Muscle of leg (tissue), 11 donors: ENCODE data around the gene JAG2. TPM values are rescaled to one million over a fixed set of nuclear protein-coding genes. Genes with fewer than 3 reads are reported as not detected.

ENCODE experiments used
- DNase-seq: peaks from one replicate; pipeline ENCODE4 v3.0.0; 2013
- H3K27ac ChIP-seq: one replicate; pipeline ENCODE4 v1.5.1; 2013; ENCODE audit warnings: mild to moderate bottlenecking, low read length, control low read depth
- H3K27me3 ChIP-seq: one replicate; pipeline ENCODE4 v1.6.1; 2013; ENCODE audit warnings: low read length; ENCODE audit not compliant: control insufficient read depth, insufficient read depth
- H3K36me3 ChIP-seq: one replicate; pipeline ENCODE4 v1.6.1; 2013; ENCODE audit warnings: low read length; ENCODE audit not compliant: control insufficient read depth, insufficient read depth
- H3K4me1 ChIP-seq: one replicate; pipeline ENCODE4 v1.6.1; 2013; ENCODE audit warnings: low read length; ENCODE audit not compliant: control insufficient read depth, insufficient read depth
- H3K4me3 ChIP-seq: one replicate; pipeline ENCODE4 v1.5.1; 2013; ENCODE audit warnings: low read length, control low read depth
- H3K9me3 ChIP-seq: replicated peaks from 2 replicates; pipeline ENCODE4 v1.6.1; 2013; ENCODE audit warnings: low read depth, low read length; ENCODE audit not compliant: control insufficient read depth
- WGBS: methylation state at CpG from one replicate; pipeline ENCODE4 v1.1.5; 2013; ENCODE audit warnings: missing lambda C conversion rate; ENCODE audit not compliant: insufficient coverage; 5-methylcytosine and 5-hydroxymethylcytosine counted together
- polyA plus RNA-seq, 8 donors: library from polyadenylated mRNA; unstranded; fragments of 120-200 nt; gene quantifications; one replicate each; pipeline versions ENCODE4 v1.2.1 to v1.2.3, GENCODE V29; 2013; ENCODE audit warnings: inconsistent platforms in 1 of 8, low replicate concordance in 1 of 8; ENCODE audit not compliant: insufficient read length in 8 of 8, insufficient read depth in 1 of 8
- total RNA-seq: library from RNA; stranded (reverse); fragments of 120-200 nt; gene quantifications from one replicate; pipeline ENCODE4 v1.2.4, GENCODE V29; 2013

JAG2 gene
- total and polyA plus RNA-seq, 9 donors = 23.8 to 53.7 (median 44.4) TPM

DNA sequence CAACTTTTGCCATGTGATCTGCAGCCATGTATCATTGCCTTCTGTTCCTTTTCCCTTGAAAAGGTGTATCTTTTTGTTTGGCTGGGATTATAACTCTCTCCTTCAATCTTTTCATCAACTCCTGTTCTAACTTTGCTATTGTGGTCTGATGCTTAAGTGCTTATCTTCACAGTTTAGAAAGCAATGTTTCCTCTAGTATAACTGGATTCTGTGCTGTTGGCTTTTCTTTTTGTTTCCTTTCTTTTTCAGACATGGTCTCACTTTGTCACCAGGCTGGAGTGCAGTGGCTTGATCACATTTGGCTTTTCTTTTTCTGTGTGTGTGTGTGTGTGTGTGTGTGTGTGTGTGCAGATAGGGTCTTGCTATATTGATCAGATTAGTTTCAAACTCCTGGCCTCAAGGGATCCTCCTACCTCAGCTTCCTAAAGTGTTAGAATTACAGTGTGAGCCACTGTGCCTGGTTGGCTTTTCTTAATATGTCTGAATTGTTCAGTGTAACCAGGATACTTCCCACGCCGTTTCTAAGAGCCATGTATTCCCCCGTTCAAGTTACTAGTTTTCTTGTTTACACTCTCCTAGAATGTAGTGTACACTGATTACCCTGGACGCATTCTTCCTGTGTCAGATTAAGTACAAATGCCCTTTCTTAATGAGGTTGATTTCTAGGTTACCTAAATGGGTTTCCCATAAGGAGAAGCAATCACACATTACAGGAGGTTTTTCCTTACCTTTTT, 35.5 kb downstream of the JAG2 start:
- H3K4me1 ChIP-seq = no peaks in the 10 kb centered on the region
- H3K9me3 ChIP-seq = no peaks in the 10 kb centered on the region
- no peak overlapping the region for H3K27ac ChIP-seq
- no peak for DNase-seq
- peaks cover 5% of the 10 kb centered on the region for H3K27me3 ChIP-seq
- WGBS = no CpG with 5 or more reads among the region's 4 CpGs
- no peak overlapping the region for H3K4me3 ChIP-seq
- H3K36me3 ChIP-seq = no peaks in the 10 kb centered on the region

DNA sequence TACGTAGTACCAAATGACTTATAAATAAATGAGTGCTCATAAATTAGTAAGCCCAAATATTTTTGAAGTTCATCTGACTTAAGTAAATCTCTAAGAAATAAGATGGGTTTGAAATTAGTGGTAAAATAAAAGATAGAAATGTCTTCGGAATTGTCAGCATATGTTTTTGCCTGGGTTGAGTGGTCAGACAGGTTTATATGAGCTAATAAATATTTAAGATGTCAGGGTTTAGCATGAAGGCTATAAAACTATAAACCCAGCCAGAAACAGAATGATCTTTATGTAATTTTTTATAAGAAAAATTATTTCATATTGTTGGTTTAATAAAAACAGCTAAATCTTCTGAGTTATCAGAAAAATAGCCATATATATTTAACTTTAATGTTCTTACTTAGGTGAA, 37.3 kb downstream of the JAG2 start:
- no peaks in the 10 kb centered on the region for H3K36me3 ChIP-seq
- H3K27ac ChIP-seq = no peak overlapping the region
- H3K9me3 ChIP-seq = no peaks in the 10 kb centered on the region
- peaks cover 11% of the 10 kb centered on the region for H3K27me3 ChIP-seq
- H3K4me3 ChIP-seq = no peak overlapping the region
- no peak for DNase-seq
- WGBS = no CpG with 5 or more reads among the region's 2 CpGs
- peaks cover 3% of the 10 kb centered on the region for H3K4me1 ChIP-seq

DNA sequence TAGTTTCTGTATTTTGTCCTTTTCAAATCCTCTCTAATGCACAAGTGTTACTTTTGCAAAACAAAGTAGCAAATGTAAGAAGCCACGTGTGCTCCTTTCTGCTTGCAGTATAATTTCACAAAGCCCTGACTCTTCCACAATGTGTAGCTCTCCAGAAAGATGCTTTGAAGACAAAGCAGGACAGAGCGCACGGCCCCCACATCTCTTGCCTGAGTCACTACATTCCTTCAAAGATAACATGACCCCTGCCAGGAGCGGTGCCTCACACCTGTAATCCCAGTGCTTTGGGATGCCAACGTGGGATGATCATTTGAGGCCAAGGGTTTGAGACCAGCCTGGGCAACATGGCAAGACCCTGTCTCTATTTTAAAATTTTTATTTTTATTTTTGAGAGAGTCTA, 40.5 kb downstream of the JAG2 start:
- Histone ChIP-seq H3K9me3 (no peaks in the 10 kb centered on the region), H3K27ac (no peak overlapping the region), H3K4me1 (peaks cover 10% of the 10 kb centered on the region), H3K27me3 (peaks cover 9% of the 10 kb centered on the region), H3K36me3 (no peaks in the 10 kb centered on the region), H3K4me3 (no peak overlapping the region)
- DNase-seq = no peak
- WGBS = 18% methylated on average over 1 of the region's 5 CpGs

DNA sequence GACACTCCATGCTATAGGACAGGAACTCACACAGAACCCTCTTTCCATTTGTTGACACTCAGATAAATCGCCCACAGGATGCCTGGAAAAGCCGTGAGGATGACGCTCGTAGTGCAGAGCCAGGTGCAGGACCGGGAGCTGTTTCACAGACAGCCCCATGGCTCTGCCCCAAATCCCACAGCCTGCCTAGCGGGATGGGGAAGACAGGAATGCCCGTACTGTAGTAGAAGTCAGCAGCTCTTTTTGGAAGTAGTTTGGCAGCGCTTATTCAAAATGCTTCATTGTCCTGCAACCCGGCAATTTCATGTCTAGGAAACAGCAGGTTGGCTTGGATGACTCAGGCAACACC, 41.6 kb downstream of the JAG2 start:
- H3K4me3 ChIP-seq = no peak overlapping the region
- H3K36me3 ChIP-seq = no peaks in the 10 kb centered on the region
- DNase-seq = peak; percentile 62
- 21% methylated on average over 6 of the region's 9 CpGs for WGBS
- H3K27me3 ChIP-seq = peaks cover 9% of the 10 kb centered on the region
- H3K4me1 ChIP-seq = peaks cover 10% of the 10 kb centered on the region
- H3K9me3 ChIP-seq = peaks cover 4% of the 10 kb centered on the region
- H3K27ac ChIP-seq = no peak overlapping the region

DNA sequence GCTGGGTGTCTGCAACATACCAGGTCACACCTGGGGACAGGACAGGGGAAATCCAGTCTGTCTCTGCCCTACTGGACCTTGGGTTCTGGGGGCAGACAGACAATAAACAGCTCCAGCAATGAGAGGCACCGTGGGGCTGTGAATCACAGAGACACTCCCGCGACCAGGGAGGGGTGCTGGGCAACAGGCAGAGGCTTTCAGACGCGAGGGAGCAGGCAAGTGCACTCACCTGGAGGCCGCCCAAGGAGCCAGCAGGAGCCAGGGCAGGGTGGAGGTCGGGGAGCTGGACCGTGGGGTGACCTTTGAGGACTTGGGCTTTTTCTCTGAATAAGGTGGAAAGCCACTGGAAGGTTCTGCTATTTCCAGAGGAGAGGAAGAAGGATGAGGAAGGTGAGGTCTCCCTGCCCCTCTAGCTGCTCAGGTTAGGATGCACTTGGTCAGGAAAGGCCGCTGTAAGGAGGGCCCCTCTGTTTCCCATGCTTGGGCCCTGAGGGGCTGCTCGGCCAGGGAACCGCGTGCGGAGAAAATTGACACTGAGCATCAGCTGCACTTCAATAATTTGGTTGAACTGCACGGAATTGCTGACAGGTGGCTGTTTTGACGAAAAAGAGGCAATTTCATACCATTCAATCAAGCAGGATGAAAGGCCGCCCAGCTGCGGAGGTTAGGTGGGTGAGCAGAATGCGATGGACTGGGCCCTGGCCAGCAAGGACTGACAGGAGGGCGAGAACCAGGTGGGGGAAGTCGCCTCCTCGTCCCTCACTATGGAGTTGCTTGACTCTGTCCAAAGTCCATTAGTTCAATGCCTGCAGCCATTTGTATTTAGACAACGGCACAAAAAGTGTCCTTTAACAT, 42.2 kb downstream of the JAG2 start:
- 50% methylated on average over 18 of the region's 22 CpGs for WGBS
- H3K27ac ChIP-seq = no peak overlapping the region
- no peaks in the 10 kb centered on the region for H3K36me3 ChIP-seq
- peaks cover 14% of the 10 kb centered on the region for H3K27me3 ChIP-seq
- no peak overlapping the region for H3K4me3 ChIP-seq
- peaks cover 10% of the 10 kb centered on the region for H3K4me1 ChIP-seq
- H3K9me3 ChIP-seq = peaks cover 10% of the 10 kb centered on the region
- DNase-seq = no peak

DNA sequence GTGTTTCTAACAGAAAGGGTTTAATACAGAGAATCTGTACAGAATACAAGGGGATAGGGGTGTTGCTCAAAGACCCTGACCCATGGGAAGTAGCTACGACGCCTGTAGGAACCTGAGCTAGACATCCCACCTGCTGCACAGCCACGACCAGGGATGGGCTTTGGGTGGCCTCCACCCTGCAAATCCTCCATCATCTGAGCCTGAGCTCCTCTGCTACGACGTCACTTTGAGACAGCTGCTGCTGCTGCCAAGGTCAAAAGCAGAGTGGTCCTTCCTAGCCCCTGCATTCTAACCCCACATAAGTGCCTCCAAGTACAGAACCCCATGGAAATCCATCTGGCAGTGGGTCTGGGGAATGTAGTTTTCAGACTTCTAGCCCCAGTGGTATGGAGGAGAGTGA, 43.8 kb downstream of the JAG2 start:
- H3K4me3 ChIP-seq = no peak overlapping the region
- H3K9me3 ChIP-seq = peaks cover 12% of the 10 kb centered on the region
- H3K4me1 ChIP-seq = peaks cover 10% of the 10 kb centered on the region
- no peak for DNase-seq
- 23% methylated on average over 5 of the region's 5 CpGs for WGBS
- no peaks in the 10 kb centered on the region for H3K36me3 ChIP-seq
- H3K27me3 ChIP-seq = peaks cover 15% of the 10 kb centered on the region
- no peak overlapping the region for H3K27ac ChIP-seq

DNA sequence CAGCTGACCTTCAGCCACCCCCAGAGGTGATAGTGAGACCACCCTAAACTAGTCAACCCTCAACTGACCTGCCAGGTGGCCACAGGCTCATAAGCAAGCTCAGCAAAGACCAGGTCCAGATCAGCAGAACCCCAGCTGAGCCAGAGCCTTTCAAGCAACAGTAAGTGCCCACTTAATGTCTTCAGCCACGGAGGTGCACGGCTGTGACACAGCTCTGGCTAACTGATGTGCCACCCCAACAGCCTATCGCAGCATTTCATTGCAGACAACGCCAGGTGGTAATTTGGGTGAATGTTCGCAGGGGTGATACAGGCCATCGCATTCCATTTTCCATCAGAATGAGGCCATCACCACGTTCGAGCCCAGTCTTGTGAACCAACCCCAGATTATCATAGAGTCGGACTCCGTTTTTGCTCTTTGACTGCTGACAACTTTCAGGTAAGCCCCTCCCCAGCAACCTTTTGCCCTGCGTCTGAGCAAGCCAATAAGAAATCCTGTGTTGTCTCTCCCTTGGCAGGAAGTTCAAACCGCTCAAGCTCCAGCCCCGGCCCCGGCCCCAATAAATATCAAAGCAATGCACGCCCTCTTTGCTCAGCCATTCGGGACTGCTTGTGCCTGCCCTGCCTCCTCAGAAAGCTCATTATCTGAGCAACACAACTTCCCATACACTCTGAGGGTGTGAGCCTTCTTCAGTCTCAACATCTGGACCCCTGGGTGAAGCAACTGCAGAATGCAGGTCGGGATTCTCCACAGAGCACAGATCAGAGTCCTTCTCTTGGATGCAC, 44.4 kb downstream of the JAG2 start:
- peaks cover 13% of the 10 kb centered on the region for H3K4me1 ChIP-seq
- no peak for DNase-seq
- 48% methylated on average over 17 of the region's 17 CpGs for WGBS
- H3K27ac ChIP-seq = no peak overlapping the region
- peaks cover 14% of the 10 kb centered on the region for H3K27me3 ChIP-seq
- no peak overlapping the region for H3K4me3 ChIP-seq
- H3K9me3 ChIP-seq = peaks cover 12% of the 10 kb centered on the region
- H3K36me3 ChIP-seq = no peaks in the 10 kb centered on the region

DNA sequence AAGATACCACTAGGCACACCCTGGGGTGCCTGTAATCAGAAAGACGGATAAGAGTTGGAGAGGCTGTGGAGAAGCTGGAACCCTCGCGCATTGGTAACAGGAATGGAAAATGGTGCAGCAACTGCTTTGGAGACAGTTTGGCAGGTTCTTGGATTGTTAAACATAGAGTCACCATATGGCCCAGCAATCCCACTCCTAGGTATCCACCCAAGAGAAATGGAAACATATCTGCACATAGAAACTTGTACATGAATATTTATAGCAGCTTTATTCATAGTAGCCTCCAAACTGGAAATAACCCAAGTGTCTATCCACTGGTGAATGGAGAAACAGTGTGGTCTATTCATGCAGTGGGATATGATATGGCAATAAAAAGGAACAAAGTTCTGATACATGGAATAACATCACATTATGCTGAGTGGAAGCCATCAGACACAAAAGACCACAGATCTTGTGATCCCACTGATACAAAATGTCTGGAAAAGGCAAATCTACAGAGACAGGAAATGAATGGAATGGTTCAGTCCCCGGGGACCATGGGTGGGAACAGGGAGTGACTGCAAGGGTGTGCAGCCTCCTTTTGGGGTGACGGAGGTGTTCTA, 45.4 kb downstream of the JAG2 start:
- H3K27ac ChIP-seq = no peak overlapping the region
- H3K4me1 ChIP-seq = peaks cover 15% of the 10 kb centered on the region
- H3K4me3 ChIP-seq = no peak overlapping the region
- WGBS = 92% methylated on average over 2 of the region's 5 CpGs
- no peak for DNase-seq
- peaks cover 14% of the 10 kb centered on the region for H3K27me3 ChIP-seq
- H3K36me3 ChIP-seq = no peaks in the 10 kb centered on the region
- H3K9me3 ChIP-seq = peaks cover 12% of the 10 kb centered on the region

DNA sequence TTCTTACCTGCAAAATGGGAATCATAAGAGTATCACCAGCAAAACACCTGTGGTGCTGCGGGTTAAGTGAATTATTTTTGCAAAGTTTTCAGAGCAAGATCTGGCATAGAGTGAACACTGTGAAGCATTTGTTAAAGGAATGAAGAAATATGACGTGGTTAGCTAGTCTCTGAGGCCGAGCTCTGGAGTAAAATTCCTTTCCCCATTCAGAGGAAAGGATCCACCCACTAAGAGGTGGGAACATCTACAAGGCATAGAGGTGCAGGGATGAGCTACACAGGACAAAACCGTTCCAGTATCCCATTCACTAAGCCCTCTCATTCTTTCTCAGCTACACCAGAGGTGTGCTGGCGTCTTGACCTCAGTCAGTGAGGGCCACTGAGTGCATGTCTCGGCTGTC, 48.5 kb downstream of the JAG2 start:
- peaks cover 10% of the 10 kb centered on the region for H3K27me3 ChIP-seq
- peaks cover 12% of the 10 kb centered on the region for H3K9me3 ChIP-seq
- H3K36me3 ChIP-seq = no peaks in the 10 kb centered on the region
- H3K27ac ChIP-seq = no peak overlapping the region
- WGBS = 67% methylated on average over 4 of the region's 6 CpGs
- H3K4me3 ChIP-seq = no peak overlapping the region
- peaks cover 12% of the 10 kb centered on the region for H3K4me1 ChIP-seq
- DNase-seq = no peak
